Type B pancreatic cell (in vitro differentiated cells): ENCODE results near the gene RERE. TPM values are rescaled to one million over a fixed set of nuclear protein-coding genes. Genes with fewer than 3 reads are reported as not detected.

ENCODE experiments used
- DNase-seq: peaks from one replicate; pipeline ENCODE4 v3.0.0; 2021; ENCODE audit warnings: mixed read lengths; ENCODE audit not compliant: unreplicated experiment; ENCODE audit errors: extremely low spot score
- H3K27ac Mint-ChIP-seq: 2 replicates; pipeline ENCODE4 v1.8.0; 2021; ENCODE audit warnings: mild to moderate bottlenecking, mixed read lengths
- H3K27me3 Mint-ChIP-seq: 2 replicates; pipeline ENCODE4 v1.8.0; 2021; ENCODE audit warnings: mixed read lengths
- H3K36me3 Mint-ChIP-seq: 2 replicates; pipeline ENCODE4 v1.8.0; 2021; ENCODE audit warnings: mixed read lengths
- H3K4me1 Mint-ChIP-seq: one replicate; pipeline ENCODE4 v1.8.0; 2021; ENCODE audit warnings: mixed read lengths; ENCODE audit not compliant: unreplicated experiment
- H3K4me3 Mint-ChIP-seq: 2 replicates; pipeline ENCODE4 v1.8.0; 2021; ENCODE audit warnings: mild to moderate bottlenecking, mixed read lengths
- H3K9me3 Mint-ChIP-seq: 2 replicates; pipeline ENCODE4 v1.8.0; 2021; ENCODE audit warnings: mixed read lengths
- CTCF ChIP-seq: fragments of 200-600 bp; sonication (generic); conservative IDR thresholded peaks from 2 replicates; pipeline ENCODE4 v1.5.0; 2021; ENCODE audit warnings: antibody characterized with exemption, mild to moderate bottlenecking
- total RNA-seq: library from RNA; stranded (reverse); gene quantifications from 2 replicates; pipeline ENCODE4 v1.2.1, GENCODE V29; 2021; ENCODE audit warnings: low replicate concordance

The RERE gene
- total RNA-seq, 1 donor from 2014 or later = 141 TPM

DNA sequence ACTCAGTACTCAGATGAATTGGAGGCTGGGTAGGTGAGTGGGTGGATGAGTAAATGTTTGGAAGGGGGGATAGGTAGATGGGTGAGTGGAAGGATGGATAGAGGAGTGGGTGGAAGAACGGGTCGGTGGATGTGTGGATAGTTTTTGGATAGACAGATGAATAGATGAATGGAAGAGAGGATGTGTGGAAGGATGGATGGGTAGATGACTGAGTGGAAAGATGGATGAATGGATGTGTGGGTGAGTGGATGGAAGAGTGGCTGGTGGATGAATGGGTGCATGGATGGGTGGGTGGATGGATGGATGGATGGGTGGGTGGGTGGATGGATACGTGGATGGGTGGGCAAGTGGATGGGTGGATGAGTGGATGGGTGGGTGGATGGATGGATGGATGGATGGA, 495.8 kb downstream of the RERE start:
- no peak for DNase-seq
- H3K4me3 Mint-ChIP-seq = no peak overlapping the region
- H3K27me3 Mint-ChIP-seq = peaks cover 15% of the 10 kb centered on the region
- H3K9me3 Mint-ChIP-seq = no peaks in the 10 kb centered on the region
- H3K27ac Mint-ChIP-seq = no peak overlapping the region
- no peak for TF ChIP-seq CTCF
- H3K4me1 Mint-ChIP-seq = peaks cover 4% of the 10 kb centered on the region
- H3K36me3 Mint-ChIP-seq = no peaks in the 10 kb centered on the region

- TF ChIP-seq CTCF = no peak
- peak overlapping the region; percentile 79 for H3K4me3 Mint-ChIP-seq
- no peaks in the 10 kb centered on the region for H3K36me3 Mint-ChIP-seq
- no peak for DNase-seq
- no peaks in the 10 kb centered on the region for H3K9me3 Mint-ChIP-seq
- peaks cover 19% of the 10 kb centered on the region for H3K27me3 Mint-ChIP-seq
- H3K4me1 Mint-ChIP-seq = peaks cover 28% of the 10 kb centered on the region
- H3K27ac Mint-ChIP-seq = no peak overlapping the region
Observed at GRCh38 chr1:8318436-8318835, 499.0 kb downstream of the RERE start.

- Mint-ChIP-seq H3K4me1 (peaks cover 28% of the 10 kb centered on the region), H3K4me3 (peak within 1 kb of the TSS; percentile 88), H3K9me3 (no peaks in the 10 kb centered on the region), H3K36me3 (no peaks in the 10 kb centered on the region), H3K27ac (no peak within 1 kb of the TSS), H3K27me3 (peaks cover 19% of the 10 kb centered on the region)
- TF ChIP-seq CTCF = peak; percentile 9
- DNase-seq = peak; percentile 80
Observed at GRCh38 chr1:8317647-8318381, 499.6 kb downstream of the RERE start, which contains the start of gene SLC45A1. TSS of gene SLC45A1 (plus strand) at chr1:8318114. CDS start at chr1:8324330, 6,216 bp downstream.

DNA sequence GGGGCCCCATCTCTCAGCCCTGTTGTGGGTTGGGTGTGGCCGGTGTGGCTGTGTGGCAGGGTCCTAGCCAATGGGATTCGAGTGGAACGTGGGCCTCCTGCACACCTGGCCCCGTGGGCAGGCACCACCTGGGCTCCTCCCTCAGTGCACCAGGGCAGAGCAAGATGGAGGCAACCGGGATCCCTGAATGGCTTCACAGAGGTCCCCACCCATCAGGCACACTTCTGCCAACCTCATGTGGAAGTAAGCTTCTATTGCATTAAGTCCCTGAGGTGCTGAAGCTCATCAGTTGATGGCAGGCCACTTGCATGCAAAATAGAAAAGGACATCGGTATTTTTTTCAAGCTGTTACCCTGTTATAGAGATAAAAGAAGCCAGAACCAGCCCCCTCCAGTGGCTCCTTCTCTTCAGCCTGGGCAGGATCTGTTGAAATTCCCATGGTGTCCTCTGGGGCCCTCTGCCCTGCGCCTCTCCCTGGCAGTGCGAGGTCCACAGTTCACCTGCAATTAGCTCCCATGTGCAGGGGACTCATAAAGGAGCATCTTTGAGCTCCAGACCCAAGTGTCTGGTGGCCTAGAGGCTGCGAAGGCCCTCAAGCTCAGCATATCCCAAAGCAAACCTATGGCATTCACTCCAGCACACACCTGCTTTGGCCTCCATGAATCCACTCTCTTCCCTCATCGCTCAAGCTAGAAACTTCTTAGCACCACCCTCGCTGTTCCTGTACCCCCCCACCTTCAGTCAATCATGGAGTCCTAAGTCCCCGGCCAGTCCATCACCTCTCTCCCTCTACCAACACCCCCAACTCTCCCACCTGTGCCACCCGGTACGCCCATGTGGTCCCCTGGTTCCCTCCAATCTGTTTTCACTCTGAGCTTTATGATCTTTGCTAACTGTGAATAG, 501.6 kb downstream of the RERE start:
- H3K4me3 Mint-ChIP-seq = peak overlapping the region; percentile 1
- H3K27ac Mint-ChIP-seq = no peak overlapping the region
- no peaks in the 10 kb centered on the region for H3K36me3 Mint-ChIP-seq
- DNase-seq = no peak
- H3K9me3 Mint-ChIP-seq = no peaks in the 10 kb centered on the region
- peak; percentile 57 for TF ChIP-seq CTCF
- peaks cover 28% of the 10 kb centered on the region for H3K4me1 Mint-ChIP-seq
- peaks cover 18% of the 10 kb centered on the region for H3K27me3 Mint-ChIP-seq

GRCh38 chr1:8314346-8315280, 502.8 kb downstream of the RERE start:
- DNase-seq = peak; percentile 80
- Mint-ChIP-seq H3K4me3 (peak overlapping the region; percentile 36), H3K27me3 (peaks cover 11% of the 10 kb centered on the region), H3K9me3 (no peaks in the 10 kb centered on the region), H3K36me3 (no peaks in the 10 kb centered on the region), H3K4me1 (peaks cover 28% of the 10 kb centered on the region), H3K27ac (peak overlapping the region; percentile 50)
- TF ChIP-seq CTCF = peak; percentile 95
